Fibroblast of peridontal ligament (primary cell): ENCODE results near the gene DPY19L3.
"Not testable (repeated sequence)": the region's sequence is repeated elsewhere in the genome, so short reads cannot be mapped to it uniquely, and the experiment has no call there.

Source experiments
- DNase-seq: peaks from one replicate; pipeline ENCODE4 v3.0.0-alpha.2; 2010; ENCODE audit errors: extremely low read depth

The DPY19L3 gene

DNA sequence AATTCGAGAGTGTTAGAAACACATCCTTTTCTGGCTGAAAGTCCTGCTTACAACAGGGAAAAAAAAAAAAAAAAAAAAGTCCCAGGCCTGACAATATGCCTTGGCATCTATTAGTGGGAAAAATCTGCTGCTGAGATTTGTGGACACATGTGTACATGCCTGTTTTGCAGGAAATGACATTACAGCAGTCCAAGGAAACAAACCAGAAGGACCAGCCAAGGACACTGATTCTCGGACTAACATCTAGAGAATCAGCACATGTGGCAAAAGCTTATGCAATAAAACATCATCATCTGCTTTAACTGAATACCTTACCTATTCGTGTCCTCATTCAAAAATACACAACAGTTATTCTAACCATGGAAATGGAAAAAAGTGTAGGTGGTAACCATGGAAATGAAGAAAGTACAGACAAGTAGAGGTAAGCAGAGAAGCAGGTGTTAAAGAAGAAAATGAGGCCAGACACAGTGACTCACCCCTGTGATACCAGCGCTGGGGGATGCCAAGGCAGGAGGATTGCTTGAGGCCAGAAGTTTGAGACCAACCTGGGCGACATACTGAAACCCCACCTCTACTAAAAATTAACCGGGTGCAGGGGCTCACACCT is 9.4 kb upstream of the DPY19L3 start:
- DNase-seq = no peak

DNA sequence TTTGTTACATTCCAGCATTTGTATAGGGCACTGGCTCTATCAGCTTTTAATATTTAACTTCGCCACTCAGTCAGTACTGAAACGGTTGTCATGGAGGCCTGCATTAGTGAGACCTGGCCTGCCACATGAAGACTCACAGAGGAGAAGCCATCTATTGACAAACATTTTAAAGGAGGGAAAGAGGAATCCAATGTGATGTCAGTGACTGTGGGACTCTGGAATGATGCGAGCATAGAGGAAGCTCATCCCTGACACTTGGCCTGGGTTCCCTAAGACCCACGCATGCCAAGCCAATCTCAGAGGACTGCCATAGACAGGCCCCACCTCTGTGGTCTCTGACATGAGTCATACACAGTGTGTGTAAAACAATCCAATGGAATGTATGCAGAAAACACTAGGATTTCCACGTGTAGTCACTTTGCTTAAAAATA is 7.9 kb upstream of the DPY19L3 start:
- DNase-seq = peak; percentile 90

DNA sequence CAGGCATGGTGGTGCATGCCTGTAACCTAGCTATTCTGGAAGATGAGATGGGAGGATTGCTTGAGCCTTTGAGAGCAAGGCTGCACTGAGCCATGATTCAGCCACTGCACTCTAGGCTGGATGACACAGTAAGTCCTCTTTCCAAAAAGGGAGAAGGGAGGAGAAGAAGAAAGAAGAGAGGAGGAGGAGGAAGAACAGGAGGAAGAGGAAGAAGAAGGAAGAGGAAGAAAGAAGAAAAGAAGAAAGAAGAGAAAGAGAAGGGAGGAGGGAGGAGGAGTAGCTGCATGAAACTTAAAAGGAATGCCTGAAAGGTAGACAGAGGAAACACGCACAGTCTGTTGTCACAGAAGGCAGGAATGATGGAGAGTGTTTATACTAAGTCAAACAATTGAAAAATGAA is 3.6 kb upstream of the DPY19L3 start:
- no peak for DNase-seq

DNA sequence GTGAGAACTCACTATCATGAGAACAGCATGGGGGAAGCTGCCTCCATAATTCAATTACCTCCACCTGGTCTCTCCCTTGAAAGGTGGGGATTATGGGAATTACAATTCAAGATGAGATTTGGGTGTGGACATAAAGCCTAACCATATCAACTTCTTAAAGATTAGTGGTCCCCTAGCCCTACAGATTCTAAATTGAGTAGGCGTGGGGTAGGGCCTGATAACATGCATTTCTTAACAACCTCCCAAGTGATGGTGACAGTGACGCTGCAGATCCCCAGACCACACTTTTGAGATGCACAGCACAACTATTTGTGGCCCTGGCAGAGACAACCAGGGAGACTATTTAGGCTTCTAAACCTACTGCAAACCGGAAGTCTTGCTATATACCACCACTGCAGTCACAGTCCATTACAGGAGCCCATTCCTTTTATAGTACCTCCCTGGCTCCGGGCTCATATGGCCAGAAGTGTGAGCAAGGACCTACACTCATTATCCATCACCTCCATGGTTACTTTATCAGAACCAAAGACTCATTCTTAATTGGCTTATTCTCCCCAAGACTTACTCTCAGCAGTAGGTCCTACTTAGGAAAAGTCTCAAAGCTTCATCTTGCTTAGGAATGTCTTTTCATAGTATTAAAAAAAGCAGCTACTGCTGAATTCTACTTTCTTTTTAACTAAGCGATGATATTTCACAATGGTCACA is 2.1 kb upstream of the DPY19L3 start:
- DNase-seq = no peak

- no peak for DNase-seq
Observed at GRCh38 chr19:32404213-32404932, 1.2 kb upstream of the DPY19L3 start.

DNA sequence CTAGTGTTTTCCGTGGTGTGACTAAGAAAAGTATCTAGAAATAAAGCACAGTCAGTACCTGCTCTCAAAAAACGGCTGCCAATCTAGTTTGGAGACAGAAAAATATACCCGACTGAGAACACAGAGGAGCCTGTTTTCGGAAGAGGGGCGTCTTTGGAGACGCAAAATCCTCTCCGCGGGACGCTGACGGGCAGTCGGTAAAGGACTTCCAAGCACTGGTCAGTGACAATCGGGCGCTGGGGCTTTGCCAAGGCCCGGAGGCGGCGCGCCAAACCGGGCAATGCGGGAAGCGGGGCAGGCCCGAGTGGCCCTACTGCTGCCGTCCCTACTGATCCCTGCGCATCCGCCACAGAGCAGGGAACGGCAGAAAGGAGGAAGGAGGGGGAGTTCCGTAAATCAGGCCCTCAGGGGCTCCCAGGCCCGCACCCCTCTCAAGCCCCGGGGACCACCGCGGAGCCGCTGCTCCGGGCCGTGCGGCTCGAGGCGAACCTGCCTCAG is 588 bp upstream of the DPY19L3 start:
- DNase-seq = peak; percentile 38

DNA sequence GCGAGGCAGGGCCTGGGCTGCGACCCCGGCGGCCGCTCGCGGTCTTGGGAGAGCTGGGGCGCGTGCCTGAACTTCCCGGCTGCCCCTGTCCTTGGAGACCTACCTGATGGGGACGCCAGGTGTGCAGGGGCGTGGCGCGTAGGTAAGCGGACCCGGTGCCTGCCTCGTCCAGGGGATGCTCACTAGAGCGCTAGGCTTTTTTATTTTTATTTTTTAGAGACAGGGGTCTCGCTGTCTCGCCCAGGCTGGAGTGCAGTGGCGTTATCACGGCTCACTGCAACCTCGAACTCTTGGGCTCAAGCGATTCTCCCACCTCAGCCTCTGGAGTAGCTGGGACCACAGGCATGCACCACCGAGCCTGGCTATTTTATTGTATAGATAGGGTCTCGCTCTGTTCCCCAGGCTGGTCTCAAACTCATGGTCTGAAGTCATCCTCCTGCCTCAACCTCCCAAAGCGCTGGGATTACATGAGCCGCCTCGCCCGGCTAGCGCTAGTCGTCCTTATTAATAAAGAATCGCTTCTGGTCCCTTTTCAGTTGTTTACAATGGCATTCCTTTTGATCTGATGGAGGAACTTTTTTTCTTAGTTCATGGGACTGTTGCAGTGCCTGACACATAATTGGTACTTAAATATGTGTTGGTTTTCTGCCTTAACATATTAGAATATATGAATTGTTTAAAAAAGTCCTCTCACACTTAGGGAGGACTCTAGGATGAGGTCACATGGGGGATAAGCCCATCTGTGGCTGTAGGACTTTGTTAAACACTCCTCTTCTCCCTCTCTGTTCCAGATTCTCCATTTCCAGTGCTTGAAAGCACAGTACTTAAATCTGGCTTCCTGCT is 812 bp downstream of the DPY19L3 start:
- no peak for DNase-seq

DNA sequence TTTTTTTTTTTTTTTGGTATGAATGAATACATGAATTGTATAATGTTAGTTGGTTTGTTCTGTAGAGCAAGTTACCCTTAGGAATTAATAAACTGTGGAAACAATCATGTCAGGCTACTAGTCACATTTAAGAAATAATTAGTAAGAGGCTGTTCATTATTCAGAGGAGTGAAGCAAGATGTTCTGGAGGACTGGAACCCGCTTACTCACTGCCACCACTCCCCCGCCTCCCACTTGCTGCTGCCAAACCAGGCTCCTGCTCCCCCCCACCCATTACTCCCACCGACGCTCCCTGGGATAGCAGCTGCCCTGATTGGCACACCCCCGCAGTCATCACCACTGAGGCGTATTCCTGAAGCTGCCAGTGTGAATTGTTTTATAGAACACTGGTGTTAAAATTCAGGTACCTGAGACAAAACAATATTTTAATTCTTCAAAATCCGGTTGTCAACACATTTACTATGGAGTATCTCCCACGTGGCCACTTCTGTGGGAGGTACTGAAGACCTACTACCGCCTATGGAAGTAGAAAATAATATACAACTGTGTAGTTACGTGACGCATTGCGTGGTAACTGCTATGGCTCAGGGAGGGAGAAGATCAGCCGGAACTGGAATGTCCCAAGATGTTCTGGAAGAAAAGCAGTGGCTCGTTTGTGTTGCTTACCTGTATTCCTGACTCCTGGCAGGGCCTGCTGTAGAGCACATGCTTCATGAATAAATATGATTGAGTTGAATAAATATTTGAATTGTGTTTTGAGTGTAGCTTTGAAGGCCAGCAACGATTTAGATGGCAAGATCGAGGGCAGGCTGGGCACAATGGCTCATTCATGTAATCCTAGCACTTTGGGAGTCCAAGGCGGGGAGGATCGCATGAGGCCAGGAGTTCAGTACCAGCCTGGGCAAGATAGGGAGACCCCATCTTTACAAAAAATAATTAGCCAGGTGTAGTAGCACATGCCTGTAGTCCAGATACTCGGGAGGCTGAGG is 1.7 kb downstream of the DPY19L3 start:
- DNase-seq = no peak

- DNase-seq = no peak
Observed at GRCh38 chr19:32415246-32415645, 9.7 kb downstream of the DPY19L3 start.

DNA sequence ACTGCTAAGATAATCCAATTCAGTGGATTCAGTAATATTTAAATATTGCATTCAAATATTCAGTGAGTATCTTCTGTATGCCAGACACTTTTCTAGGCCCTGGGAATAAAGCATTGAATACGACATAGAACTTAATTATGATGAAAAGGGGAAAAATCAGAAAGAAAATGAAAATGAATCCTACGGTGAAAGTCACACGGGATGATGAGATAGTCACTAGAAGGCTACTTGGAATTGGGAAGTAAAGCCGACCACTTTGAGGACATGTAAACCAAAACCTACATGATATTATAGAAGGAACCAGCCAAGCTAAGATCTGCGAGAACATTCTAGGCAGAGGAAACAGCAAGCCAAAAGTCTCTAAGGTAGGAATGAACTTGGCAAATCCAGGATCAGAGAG is 10.1 kb downstream of the DPY19L3 start:
- no peak for DNase-seq

- DNase-seq = peak; percentile 70
Observed at GRCh38 chr19:32416749-32417456, 11.3 kb downstream of the DPY19L3 start.

DNA sequence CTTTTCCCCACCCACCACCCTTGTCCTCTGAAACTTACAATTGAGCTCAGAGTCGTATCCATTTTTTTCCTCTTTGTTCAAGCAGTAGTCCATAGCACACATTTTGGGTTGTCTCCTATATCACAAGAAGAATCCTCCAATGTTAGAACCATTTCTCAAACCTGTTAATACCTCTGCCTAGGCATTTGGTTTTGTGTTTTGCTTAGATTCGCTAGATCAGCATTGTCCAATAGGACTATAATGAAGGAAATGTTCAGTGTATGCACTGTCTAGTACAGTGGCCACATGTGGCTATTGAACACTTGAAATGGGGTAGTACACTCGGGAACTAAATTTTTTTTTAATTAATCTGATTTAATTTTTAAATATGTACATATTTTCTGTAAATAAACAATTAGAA is 12.6 kb downstream of the DPY19L3 start:
- DNase-seq = no peak

DNA sequence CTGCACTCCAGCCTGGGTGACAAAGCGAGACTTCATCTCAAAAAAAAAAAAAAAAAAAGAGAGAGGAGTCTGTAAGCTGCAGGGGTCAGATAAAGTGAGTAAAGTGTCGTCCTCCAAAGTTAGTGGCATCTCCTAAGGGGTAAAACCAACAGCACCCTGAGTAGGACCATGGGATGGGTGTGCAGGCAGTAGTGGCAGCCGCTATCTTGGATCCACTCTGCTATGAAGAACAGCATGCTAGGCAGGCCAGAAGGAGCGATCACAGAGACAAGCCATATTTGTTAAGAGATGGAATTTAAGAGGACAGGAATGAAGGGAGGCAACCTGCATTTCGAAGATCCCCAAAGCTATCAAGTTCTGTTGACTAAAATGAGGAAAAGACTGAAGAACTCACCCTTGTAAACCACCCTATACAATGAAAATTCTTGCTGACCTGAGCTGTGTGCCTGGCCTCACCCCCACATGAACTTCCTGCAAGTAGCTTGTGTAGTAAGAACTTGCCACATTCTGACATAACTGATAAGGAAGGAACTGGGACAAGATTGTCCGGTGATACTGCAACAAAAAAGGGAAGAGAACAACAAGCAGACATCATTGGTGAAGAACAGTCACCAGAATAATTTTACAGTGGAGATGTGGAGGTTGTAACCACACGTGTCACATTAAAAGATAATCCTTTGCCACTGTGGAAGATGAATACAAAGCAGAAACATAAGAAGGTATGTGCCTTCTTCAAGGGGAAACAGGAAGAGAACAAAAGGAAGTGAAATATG is 16.2 kb downstream of the DPY19L3 start:
- DNase-seq = no peak

- DNase-seq = no peak
Observed at GRCh38 chr19:32422435-32422834, 16.9 kb downstream of the DPY19L3 start.

GRCh38 chr19:32423944-32424343 is 18.4 kb downstream of the DPY19L3 start:
- DNase-seq = not testable (repeated sequence)

DNA sequence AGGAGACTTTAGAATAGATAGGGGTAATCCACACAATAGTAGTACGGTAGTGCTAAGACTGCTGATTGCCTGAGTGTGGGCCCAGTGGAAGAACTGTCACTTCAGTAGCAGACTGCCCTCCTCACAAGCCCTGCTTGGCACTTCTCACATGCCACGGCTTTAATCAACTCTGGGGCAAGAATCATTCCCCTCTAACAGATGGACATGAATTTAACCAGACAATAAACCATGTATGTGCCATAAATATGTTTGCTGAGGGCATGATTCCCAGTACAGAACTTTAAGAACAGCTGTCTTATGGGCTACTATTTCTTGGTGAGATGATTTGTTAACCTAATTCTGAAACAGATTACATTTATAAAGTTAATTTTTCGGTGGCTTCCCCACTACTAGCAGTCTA is 22.0 kb downstream of the DPY19L3 start:
- no peak for DNase-seq

GRCh38 chr19:32436692-32437091 is 31.1 kb downstream of the DPY19L3 start:
- no peak for DNase-seq

DNA sequence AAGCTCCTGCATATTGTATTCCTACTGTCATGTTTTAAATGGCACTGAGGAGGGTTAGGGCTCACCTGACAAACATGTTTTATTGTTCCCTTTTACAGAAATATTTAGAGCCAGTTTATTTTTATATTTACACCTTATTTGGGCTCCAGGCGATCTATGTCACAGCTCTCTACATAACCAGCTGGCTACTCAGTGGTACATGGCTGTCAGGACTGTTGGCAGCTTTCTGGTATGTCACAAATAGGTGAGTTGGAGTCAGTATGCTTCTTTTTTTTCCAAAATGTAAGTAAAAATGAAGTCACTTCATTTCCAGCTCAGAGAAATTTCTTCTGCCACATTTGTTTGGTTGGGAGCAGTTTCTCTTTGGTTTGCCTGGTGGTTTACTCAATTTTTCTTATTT is 31.5 kb downstream of the DPY19L3 start:
- no peak for DNase-seq

- DNase-seq = no peak
Observed at GRCh38 chr19:32438751-32439150, 33.2 kb downstream of the DPY19L3 start.
